GM12892 (cell line): ENCODE results near the gene GSTM4.

Source experiments
- POLR2A ChIP-seq: IDR thresholded peaks from 2 replicates; pipeline ENCODE4 v1.6.1; 2011; ENCODE audit warnings: low read depth, low read length, control low read depth
- POLR2AphosphoS5 ChIP-seq: IDR thresholded peaks from 2 replicates; pipeline ENCODE4 v1.6.1; 2011; ENCODE audit warnings: low read depth, low read length, control low read depth

DNA sequence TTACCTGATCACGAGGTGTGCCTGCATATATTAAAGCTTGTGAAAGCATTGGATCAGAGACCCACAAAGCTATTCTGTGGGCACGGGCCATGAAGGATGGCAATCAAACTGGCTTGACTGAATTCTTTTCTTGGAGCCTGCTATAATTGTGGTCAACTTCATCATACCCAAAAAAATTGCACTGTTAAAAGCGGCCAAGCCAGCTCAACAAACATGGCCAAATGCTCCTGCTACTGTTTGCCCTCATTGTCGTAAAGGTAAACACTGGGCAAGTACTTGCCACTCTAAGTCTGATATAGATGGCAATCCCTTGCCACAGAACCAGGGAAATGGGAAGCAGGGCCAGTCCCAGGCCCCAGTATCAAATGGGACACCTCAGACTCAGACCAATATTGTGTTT lies 49.5 kb downstream of the GSTM4 start:
- TF ChIP-seq POLR2AphosphoS5 (no peak), POLR2A (no peak)
